H1 (cell line): ENCODE data around the gene ERCC6.

Source experiments
- CHD7 ChIP-seq: fragments of 300-600 bp; sonication (generic); IDR thresholded peaks from 2 replicates; pipeline ENCODE4 v1.7.1; 2012; ENCODE audit warnings: low read length, moderate library complexity, mild to moderate bottlenecking, inconsistent platforms; ENCODE audit not compliant: insufficient replicate concordance
- YY1 ChIP-seq: IDR thresholded peaks from 2 replicates; pipeline ENCODE4 v1.6.1; 2011; ENCODE audit warnings: low read depth, mild to moderate bottlenecking, low read length

DNA sequence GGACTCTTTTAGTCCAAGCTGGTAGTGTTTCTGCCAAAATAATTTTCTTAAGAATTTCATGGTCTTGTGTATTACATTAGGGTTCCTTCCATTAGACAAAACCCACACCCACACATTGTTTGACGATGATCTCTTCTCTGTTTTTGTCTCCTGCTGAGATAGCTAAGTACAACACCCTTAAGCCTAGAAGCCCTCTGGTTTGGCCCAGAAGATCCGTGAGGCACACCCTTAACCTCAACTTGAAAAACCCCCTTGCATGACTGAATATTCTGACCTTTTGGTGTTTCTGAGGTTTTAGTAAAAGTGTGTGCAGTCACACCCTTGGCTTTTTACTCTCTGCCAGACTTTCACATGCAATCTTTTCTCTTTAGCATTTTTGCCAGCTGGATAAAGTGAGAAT lies 29.3 kb upstream of the ERCC6 start:
- TF ChIP-seq CHD7, result no peak
- TF ChIP-seq YY1, result no peak
